KBM-7 (cell line): ENCODE measurements around the gene GLT6D1.
"Not testable (repeated sequence)": the region's sequence is repeated elsewhere in the genome, so short reads cannot be mapped to it uniquely, and the experiment has no call there.

Experiments
- DNase-seq: peaks from one replicate; pipeline ENCODE4 v3.0.0-alpha.2; 2015
- in situ Hi-C: fragments of 300-500 bp; cut with MboI; formaldehyde crosslinking; loops from 2 replicates; pipeline ENCODE4 v1.14.3; 2020; ENCODE audit warnings: low sequenced_read_pairs, low pct_unique_long_range_greater_than_20kb, mixed read lengths

GLT6D1 gene

DNA sequence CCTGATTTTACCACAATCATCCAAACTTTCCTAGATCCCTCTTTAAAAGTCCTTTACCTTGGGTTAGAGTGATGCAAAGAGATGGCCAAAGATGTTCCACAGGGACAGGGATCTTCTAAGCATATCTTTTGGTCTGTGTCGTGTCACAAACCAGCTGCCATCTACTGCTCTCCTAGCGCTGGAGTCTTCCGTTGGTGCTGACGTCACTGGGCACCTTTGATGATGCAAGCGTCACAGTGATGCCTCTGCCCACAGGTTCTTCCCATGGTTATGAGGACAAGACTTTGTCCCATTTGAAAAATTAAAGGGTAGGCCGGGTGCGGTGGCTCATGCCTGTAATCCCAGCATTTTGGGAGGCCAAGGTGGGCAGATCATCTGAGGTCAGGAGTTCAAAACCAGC, 1.7 kb upstream of the GLT6D1 start:
- in situ Hi-C loops: no loop called here
- no peak for DNase-seq

DNA sequence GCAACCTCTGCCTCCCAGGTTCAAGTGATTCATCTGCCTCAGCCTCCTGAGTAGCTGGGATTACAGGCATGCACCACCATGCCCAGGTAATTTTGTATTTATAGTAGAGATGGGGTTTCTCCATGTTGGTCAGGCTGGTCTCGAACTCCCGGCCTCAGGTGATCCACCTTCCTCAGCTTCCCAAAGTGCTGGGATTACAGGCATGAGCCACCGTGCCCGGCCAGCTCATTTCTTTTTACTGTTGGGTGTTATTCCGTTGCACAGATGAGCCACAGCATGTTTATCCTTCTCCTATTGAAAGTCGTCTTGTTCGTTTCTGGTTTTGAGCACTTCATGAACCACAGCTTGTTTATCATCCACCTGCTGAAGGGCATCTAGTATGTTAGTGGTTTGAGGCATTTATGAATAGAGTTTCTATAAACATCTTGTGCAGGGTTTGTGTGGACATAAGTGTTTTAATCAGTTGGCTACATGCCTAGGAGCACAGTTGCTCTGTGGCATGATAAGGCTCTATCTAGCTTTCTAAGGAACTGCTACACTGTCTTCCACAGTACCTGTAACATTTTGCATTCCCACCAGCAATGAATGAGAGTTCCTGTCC, 2.3 kb downstream of the GLT6D1 start:
- in situ Hi-C loops, DNase-seq: not testable (repeated sequence)

DNA sequence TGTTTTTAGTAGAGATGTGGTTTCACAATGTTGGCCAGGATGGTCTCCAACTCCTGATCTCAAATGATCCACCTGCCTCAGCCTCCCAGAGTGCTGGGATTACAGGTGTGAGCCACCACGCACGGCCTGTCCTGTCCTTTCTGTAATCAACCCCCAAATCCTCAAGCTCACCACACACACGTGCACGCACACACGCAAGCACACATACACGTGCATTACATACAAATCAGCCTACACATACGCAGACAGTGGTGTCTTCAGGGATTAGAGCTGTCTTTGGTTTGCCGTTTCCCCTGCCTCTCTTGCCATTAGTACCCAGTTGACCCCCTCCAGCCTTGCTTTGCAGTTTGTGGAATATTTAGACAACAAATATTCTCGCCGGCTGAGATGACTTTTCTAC, 6.5 kb downstream of the GLT6D1 start:
- no peak for DNase-seq
- in situ Hi-C loops: no loop called here

DNA sequence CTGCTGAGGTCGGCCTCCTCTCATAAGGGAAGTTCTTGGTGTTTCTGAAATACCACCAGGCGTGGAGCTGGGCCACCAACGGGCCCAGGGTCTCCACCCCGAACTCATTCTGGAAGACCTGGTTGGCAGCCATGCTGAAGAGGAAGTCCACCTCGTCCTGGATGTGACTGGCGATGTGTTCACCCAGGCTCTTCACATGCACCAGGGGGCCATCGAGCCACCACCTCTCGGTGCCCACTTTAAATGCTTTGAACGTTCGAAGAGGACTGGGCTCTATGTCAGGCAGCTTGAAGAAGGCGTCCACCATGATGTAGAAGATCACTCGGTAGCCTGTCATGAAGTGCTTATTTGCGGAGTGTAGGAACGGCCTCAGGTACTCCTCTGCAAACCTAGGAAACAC, 15.1 kb downstream of the GLT6D1 start:
- no peak for DNase-seq
- in situ Hi-C loops: no loop called here

DNA sequence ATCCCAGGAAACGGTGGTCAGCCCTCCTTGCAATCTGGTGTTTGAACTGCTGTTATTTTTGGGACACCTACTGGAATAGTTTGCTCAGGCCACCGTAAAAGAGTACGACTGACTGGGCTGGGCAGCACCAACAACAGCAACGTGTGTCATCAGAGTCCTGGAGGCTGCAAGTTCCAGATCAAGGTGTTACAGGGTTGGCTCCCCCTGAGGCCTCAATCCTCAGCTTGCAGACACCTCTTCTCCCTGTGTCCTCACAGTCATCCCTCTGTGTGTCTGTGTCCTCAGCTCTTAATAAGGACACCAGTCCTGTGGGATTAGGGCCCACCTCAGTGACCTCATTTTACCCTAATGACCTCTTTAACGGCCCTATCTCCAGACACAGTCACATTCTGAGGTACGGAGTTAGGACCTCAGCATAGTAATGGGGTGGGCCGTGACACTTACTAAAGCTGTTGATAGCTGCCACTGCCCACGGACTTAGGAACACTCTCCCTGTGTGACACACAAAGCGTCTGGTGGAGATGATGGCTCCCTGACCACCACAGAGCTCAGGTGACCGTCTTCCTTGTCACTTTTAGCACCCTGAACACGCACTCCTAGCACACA, 16.8 kb downstream of the GLT6D1 start:
- DNase-seq: no peak
- in situ Hi-C loops: no loop called here

DNA sequence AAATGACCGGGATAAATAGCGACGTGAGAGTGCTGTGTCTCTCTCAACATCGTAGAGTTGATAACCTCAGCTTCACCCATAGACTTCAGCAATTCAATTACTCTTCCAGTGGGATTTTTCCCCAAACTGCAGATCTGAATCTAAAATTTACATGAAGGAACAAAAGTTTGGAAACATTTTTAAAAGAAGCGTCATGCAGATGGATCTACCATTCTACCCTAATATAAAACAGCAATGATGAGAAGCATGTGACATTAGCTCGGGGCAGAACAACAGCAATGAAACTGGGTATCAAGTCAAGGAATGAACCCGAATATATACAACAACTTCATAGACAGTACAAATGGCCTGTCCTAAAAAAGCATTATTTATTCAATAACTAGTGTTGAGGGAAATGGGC, 18.8 kb downstream of the GLT6D1 start:
- DNase-seq: no peak
- in situ Hi-C loops: no loop called here

DNA sequence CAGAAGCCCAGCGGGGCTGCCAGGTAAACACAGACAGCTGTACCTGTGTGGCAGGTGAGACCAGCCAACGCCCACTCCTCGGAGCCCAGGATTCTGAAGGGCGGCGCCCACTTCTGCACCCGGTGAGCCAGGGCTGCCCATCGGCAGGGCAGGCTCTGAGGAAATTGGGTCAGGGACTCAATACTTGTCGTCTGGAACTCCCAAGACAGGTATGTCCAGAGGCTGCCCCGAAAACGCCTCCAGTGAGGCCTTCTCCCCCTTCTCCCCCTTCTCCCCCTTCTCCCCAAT, 19.8 kb downstream of the GLT6D1 start:
- in situ Hi-C loops: no loop called here
- no peak for DNase-seq

DNA sequence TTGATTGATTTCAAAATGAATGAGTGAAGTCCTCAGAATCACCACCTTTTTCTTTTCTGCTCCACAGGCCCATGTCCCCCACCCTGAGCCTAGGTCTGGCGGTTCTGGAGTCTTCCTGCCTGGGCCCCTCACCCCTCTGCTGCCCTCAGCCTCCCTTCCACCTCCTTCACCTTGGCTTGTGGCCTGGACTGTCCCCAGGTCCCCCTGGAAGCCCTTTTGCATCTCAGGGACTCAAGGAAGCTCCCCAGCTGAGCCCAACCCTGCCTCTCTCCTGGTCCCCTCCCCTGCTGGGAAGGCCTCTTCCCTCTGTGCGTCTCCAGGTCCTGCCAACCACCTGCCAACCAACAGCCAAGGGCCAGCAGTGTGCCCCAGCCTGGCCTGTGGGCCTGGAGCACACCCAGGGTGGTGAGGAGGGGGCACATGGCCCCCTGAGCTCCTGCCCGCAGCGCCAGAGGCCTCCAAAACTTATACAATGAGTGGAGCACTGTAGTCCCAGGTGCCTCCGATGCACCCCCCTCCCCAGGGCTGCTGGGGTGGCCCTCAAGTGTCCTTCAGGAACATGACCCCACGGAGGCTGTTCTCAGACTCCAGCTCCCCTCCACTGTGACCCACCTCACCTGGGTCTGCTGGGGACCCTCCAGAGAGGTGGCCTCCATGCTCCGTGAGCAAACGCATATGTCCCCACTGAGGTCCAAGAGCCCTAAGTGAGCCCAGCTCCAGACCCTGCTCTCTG, 20.3 kb downstream of the GLT6D1 start:
- no peak for DNase-seq
- in situ Hi-C loops: no loop called here

DNA sequence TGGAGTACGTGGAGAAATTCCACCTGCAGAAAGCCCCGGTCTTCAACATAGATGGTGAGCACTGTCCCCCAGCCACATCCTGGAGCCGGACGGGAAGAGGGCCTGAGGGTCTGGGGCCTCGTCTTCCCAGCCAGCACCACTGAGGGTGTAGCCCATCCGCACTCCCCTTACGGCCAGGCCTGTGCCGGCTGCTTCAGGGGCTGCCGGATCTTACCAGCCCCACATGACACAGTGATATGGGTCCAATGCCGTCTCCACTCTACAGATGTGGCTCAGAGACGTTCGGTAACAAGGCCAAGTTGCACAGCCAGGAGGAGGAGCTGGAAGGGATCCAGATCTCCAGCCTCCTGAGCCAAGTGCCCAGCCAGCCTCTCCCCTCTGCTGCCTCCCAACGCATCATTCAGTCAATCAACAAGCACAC, 21.3 kb downstream of the GLT6D1 start:
- in situ Hi-C loops: no loop called here
- no peak for DNase-seq

DNA sequence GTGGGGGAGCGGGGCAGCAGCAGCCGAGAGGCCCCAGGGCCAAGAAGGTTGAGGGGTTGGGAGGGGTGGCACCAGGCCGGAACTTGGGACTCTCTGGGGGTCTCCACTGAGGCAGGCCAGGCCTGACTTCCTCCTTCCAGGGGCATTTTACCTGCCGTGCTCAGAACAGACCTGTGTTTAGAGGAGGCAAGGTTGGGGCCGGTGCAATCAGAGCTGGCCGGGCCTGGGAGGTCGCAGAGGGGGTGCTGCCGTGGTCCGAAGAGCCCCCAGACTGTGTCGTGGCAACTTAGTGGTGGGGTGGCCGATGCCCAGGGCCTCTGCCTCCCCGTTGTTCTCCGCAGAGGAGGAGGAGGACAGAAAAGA, 21.8 kb downstream of the GLT6D1 start:
- in situ Hi-C loops: no loop called here
- DNase-seq: no peak

DNA sequence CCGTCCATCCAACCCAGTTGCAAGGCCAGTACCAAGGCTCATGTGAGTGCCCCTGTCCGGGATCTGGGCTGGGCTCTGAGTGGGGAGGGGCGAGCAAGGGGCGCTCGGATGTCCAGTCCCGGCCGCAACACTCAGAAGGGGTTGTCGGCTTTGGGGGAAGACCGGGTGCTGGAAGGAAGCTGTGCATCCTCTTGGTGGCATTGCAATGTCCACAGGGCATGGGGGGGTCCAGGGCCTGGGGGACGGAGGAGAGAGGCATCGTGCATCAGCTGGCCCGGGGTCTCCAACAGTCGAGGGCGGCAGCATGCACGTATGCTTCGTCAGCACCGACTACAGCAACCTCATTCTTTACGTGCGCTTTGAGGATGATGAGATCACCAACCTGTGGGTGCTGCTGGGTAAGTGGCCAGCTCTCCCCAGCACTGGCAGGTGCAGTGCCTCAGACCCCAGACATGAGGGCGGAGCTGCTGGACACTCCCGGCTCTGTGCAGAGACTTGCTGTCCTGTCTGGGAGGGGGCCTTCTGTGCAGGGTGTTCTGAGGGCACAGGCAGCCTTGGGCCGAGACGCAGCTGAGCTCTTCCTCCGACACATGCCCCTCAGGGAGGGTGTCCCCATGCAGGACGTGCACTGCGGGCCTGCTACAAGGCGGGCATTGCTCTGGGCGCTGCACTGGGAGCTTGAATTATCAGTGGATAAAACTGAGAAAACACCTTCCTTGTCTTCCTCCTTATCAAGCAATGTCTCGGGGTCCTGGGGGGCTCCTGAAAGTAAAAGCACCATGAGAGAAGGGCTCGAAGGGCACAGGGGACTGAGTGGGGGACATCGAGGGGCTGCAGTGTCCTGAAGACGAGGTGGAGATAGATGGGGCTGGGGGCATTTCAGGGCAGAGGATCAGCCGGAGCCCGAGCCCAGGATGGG, 22.5 kb downstream of the GLT6D1 start:
- in situ Hi-C loops: no loop called here
- no peak for DNase-seq

DNA sequence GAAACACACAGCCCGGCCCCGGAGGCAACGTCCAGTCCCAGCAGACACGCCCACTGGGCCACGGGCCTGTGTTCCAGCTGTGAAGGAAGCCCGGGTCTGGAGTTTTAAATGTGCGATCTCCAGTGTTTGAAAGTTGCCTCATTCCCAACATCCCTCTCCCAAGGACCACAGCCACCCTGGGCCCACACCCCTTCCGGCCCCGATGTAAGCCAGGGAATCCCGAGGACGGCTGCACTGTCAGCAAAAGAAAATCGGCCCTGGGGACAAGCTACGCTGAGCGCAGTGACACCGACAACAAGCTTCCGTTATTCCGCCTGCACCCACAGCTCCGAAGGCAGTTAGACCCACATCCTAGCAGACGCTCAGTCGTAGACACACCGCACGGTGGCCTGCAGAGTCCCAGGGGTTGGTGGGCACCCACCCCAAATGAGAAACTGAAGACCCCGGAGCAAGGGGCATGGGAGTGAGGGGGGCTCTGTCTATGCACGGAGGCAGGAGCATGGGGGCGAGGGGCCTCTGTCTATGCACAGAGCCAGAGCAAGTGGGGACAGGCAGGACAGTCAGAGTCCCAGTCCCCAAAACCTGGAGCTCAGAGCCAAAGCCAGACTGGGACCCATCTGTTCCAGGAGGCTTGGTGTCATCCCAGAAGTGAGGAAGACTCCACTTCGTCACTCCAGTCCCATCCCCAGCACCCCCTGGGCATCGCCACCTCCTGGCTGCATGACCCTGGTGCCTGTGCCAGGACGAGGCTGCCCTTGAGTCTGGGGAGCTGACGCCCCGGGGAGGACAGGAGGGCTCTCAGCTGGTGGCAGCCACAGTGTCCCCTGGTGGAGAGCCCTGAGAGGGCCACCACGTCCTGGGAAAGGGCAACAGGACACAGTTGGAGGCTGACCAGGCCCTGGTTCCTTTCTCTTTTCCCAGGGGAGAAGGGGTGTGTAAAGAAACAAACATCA, 23.4 kb downstream of the GLT6D1 start:
- DNase-seq: no peak
- in situ Hi-C loops: no loop called here

DNA sequence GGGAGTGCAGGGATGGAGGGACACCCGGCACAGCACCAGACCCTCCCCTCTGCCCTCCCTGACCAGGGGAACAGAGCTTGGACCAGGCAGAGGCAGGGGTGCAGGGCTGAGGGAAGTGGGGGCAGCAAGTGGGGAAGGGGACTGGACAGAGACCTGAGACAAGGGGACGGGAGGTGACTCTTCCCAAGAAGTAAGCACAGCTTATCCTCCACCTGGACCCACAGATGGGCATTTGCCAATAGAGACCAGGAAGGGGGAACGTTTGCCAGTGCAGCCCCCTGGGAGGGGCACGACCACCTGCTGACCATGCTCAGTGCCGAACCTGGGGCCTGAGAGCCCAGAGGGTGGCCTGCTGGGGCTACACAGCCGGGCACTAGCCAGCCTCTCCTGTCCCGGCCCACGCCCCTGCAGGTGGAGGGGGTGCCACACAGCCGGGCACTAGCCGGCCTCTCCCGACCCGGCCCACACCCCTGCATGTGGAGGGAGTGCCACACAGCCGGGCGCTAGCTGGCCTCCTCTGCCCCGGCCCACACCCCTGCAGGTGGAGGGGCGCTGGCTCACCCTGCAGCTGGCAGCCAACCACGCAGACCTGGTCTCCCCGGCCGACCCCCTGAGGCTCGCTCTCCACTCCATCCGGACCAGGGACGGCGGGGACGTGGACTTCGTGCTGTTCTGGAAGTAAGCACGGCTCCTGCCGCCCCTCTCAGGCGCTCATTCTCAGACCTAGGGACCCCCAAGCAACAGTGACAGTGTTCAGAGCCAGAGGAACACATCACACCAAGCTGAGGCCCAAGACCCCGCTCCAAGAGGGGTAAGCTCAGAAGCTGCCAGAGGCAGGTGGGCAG, 24.3 kb downstream of the GLT6D1 start:
- in situ Hi-C loops: no loop called here

DNA sequence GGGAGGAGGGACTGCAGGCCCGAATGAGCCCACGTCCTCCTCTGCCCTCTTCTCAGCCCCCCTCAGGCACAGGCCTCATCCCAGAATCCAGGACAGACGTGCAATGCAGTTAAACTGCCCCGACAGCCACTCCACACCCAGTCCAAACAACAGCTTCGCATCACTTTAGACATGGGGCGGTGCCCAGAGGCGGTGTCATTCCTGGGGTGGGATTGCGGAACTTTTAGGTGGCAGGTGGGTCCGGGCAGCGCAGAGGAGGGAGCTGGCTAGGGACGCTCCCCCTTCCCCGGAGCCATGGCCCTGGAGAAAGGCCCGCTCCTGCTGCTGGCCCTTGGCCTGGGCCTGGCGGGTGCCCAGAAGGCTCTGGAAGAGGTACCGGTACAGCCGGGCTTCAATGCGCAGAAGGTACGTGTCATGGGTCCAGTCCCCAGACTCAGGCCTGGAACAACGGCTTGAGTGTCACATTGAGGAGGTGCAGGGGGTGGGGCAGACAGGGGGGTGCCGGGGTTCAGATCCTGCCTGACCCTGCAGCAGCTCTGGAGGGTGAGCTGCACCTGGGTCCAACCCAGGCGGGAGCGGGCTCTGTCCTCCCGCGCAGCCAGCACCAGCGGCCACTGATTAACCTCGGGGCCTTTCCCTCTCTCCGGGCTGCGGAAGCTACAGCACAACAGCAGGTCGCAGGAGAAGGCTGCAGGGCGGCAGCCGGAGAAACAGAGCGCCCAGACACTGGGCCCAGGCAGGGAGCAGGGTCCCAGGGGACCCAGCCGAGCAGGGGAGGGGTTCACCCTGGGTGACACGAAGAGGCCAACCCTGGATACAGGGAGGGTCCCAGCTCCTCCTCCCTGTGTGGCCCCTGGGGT, 25.2 kb downstream of the GLT6D1 start:
- in situ Hi-C loops: no loop called here
- no peak for DNase-seq

More for the DNA sequence above, 24.3 kb downstream of the GLT6D1 start:
- no peak for DNase-seq

DNA sequence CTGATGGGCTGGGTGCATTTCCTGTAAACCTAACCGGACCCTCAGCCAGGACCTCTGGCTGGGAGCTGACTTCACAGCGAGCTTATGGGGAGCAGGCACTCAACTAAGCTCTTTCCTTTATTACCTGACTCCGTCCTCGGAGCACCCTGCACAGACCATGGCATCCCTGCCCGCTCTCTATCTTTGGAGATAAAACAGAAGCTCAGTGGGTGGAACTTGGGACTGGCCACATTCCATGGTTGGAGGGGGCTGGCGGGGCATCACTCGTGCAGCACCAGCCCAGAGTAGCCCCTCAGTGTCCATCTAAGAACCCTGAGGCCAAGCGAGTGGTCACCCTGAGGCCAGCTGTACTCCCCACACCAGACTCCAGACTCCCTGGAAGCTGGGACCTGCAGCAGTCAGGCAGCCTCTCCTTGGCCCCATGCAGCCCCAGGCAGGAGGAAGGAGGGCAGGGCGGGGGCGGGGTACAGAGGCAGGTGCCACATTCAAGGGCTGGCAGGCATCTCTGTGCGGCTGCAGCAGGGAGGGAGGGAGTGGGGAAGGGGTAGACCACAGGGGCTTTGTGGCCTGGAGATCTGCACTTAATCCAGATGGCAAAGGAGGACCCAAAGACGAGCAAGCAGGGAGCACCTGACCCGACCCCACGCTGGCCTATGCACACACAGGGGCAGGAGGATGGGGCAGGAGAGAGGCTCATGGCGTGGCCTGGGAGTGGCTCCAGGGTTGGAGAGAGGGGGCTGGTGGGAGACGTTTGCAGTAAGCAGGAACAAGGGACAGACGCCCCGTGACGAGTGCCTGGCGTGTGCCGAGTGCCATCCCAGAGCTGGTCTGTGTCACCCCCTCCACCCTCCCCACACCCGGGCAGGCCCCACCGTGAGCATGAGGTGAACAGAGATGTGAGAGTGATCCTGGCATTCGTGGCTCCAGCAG, 26.1 kb downstream of the GLT6D1 start:
- DNase-seq: no peak
- in situ Hi-C loops: no loop called here

DNA sequence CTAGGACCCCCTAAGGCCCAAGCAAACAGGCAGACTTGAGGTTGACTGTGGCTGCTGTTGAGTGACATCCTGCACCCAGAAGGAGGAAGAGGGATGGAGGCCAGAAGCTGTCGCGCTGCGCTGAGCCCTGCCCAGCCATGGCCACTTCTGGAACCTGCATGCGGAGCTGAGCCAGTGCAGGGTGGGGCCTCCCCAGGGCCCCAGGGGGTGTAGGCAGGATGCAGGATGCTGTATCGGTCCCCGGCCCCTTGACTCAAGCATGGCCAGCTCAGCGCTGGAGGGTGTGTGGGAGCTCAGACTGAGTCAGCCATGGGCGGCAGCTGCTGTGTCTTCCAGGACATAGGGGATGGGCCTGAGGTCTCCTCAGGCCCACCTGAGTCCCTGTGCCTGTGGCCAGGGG, 26.9 kb downstream of the GLT6D1 start:
- in situ Hi-C loops: no loop called here

More for the DNA sequence above, 26.9 kb downstream of the GLT6D1 start:
- no peak for DNase-seq
